ENCODE results near the gene XCL2.

XCL2 gene

GRCh38 chr1:168567568-168567967, 23.8 kb upstream of the XCL2 start:
- Histone ChIP-seq H3K36me3 (ENCODE audit: insufficient read depth, low read length) (no peaks in the 10 kb centered on the region), H3K4me3 (no peak overlapping the region), H3K9ac (ENCODE audit: insufficient read length) (no peak overlapping the region), H3K9me3 (ENCODE audit: low read depth, low read length) (no peaks in the 10 kb centered on the region), H3K27ac (no peak overlapping the region)
- TF ChIP-seq POLR2AphosphoS5 (IDR thresholded peaks at IDR 0.05; ENCODE audit: borderline replicate concordance, low read depth, low read length) (no peak), FOXP2 (optimal IDR thresholded peaks at IDR 0.05; ENCODE audit: control extremely low read depth, extremely low read length, insufficient read depth) (no peak)
- DNase-seq (ENCODE audit: low read depth, low spot score): no peak

GRCh38 chr1:168567007-168567406, 23.2 kb upstream of the XCL2 start:
- TF ChIP-seq EZH2 (IDR thresholded peaks at IDR 0.05): no peak
- no peak for TF ChIP-seq POLR2AphosphoS5 (IDR thresholded peaks at IDR 0.05; ENCODE audit: borderline replicate concordance, low read depth, low read length)
- no peak for TF ChIP-seq FOXP2 (optimal IDR thresholded peaks at IDR 0.05; ENCODE audit: control extremely low read depth, extremely low read length, insufficient read depth)
- Histone ChIP-seq H3K9ac (ENCODE audit: insufficient read length) (no peak overlapping the region), H3K36me3 (ENCODE audit: insufficient read depth, low read length) (no peaks in the 10 kb centered on the region), H3K4me3 (no peak overlapping the region), H3K27ac (no peak overlapping the region), H3K9me3 (ENCODE audit: low read depth, low read length) (no peaks in the 10 kb centered on the region)
- DNase-seq (ENCODE audit: low read depth, low spot score): no peak

- Histone ChIP-seq H3K27ac (no peak overlapping the region), H3K9me3 (ENCODE audit: low read depth, low read length) (no peaks in the 10 kb centered on the region), H3K4me3 (no peak overlapping the region), H3K36me3 (ENCODE audit: insufficient read depth, low read length) (no peaks in the 10 kb centered on the region), H3K9ac (ENCODE audit: insufficient read length) (no peak overlapping the region)
- TF ChIP-seq EZH2 (IDR thresholded peaks at IDR 0.05) (no peak), POLR2AphosphoS5 (IDR thresholded peaks at IDR 0.05; ENCODE audit: borderline replicate concordance, low read depth, low read length) (no peak), FOXP2 (optimal IDR thresholded peaks at IDR 0.05; ENCODE audit: control extremely low read depth, extremely low read length, insufficient read depth) (no peak)
- no peak for DNase-seq (ENCODE audit: low read depth, low spot score)
Observed at GRCh38 chr1:168565825-168566224, 22.0 kb upstream of the XCL2 start.

- no peaks in the 10 kb centered on the region for H3K9me3 ChIP-seq (ENCODE audit: low read depth, low read length)
- TF ChIP-seq EZH2 (IDR thresholded peaks at IDR 0.05) (no peak), FOXP2 (optimal IDR thresholded peaks at IDR 0.05; ENCODE audit: control extremely low read depth, extremely low read length, insufficient read depth) (no peak), POLR2AphosphoS5 (IDR thresholded peaks at IDR 0.05; ENCODE audit: borderline replicate concordance, low read depth, low read length) (no peak)
- H3K36me3 ChIP-seq (ENCODE audit: insufficient read depth, low read length): no peaks in the 10 kb centered on the region
- H3K9ac ChIP-seq (ENCODE audit: insufficient read length): no peak overlapping the region
- no peak overlapping the region for H3K4me3 ChIP-seq
- DNase-seq (ENCODE audit: low read depth, low spot score): no peak
- H3K27ac ChIP-seq: no peak overlapping the region
Observed at GRCh38 chr1:168561989-168562388, 18.2 kb upstream of the XCL2 start.

- H3K9ac ChIP-seq (ENCODE audit: insufficient read length): no peak overlapping the region
- DNase-seq (ENCODE audit: low read depth, low spot score): no peak
- TF ChIP-seq POLR2AphosphoS5 (IDR thresholded peaks at IDR 0.05; ENCODE audit: borderline replicate concordance, low read depth, low read length) (no peak), EZH2 (IDR thresholded peaks at IDR 0.05) (no peak), FOXP2 (optimal IDR thresholded peaks at IDR 0.05; ENCODE audit: control extremely low read depth, extremely low read length, insufficient read depth) (no peak)
- no peaks in the 10 kb centered on the region for H3K36me3 ChIP-seq (ENCODE audit: insufficient read depth, low read length)
- H3K9me3 ChIP-seq (ENCODE audit: low read depth, low read length): no peaks in the 10 kb centered on the region
- H3K27ac ChIP-seq: no peak overlapping the region
- H3K4me3 ChIP-seq: no peak overlapping the region
Observed at GRCh38 chr1:168560370-168560769, 16.6 kb upstream of the XCL2 start.

- no peak overlapping the region for H3K27ac ChIP-seq
- TF ChIP-seq FOXP2 (optimal IDR thresholded peaks at IDR 0.05; ENCODE audit: control extremely low read depth, extremely low read length, insufficient read depth) (no peak), POLR2AphosphoS5 (IDR thresholded peaks at IDR 0.05; ENCODE audit: borderline replicate concordance, low read depth, low read length) (no peak), EZH2 (IDR thresholded peaks at IDR 0.05) (no peak)
Observed at GRCh38 chr1:168556647-168557046, 12.8 kb upstream of the XCL2 start.

GRCh38 chr1:168555508-168556046, 11.8 kb upstream of the XCL2 start:
- no peak overlapping the region for H3K27ac ChIP-seq
- H3K9me3 ChIP-seq (ENCODE audit: low read depth, low read length): no peaks in the 10 kb centered on the region
- H3K36me3 ChIP-seq (ENCODE audit: insufficient read depth, low read length): no peaks in the 10 kb centered on the region
- no peak overlapping the region for H3K9ac ChIP-seq (ENCODE audit: insufficient read length)
- TF ChIP-seq POLR2AphosphoS5 (IDR thresholded peaks at IDR 0.05; ENCODE audit: borderline replicate concordance, low read depth, low read length) (no peak), EZH2 (IDR thresholded peaks at IDR 0.05) (no peak), FOXP2 (optimal IDR thresholded peaks at IDR 0.05; ENCODE audit: control extremely low read depth, extremely low read length, insufficient read depth) (no peak)
- no peak for DNase-seq (ENCODE audit: low read depth, low spot score)
- no peak overlapping the region for H3K4me3 ChIP-seq

More at GRCh38 chr1:168556647-168557046, 12.8 kb upstream of the XCL2 start:
- H3K36me3 ChIP-seq (ENCODE audit: insufficient read depth, low read length): no peaks in the 10 kb centered on the region
- no peaks in the 10 kb centered on the region for H3K9me3 ChIP-seq (ENCODE audit: low read depth, low read length)
- H3K9ac ChIP-seq (ENCODE audit: insufficient read length): no peak overlapping the region
- no peak for DNase-seq (ENCODE audit: low read depth, low spot score)
- H3K4me3 ChIP-seq: no peak overlapping the region

GRCh38 chr1:168554603-168555483, 11.0 kb upstream of the XCL2 start:
- Histone ChIP-seq H3K4me3 (no peak overlapping the region), H3K27ac (no peak overlapping the region), H3K9me3 (ENCODE audit: low read depth, low read length) (no peaks in the 10 kb centered on the region), H3K36me3 (ENCODE audit: insufficient read depth, low read length) (no peaks in the 10 kb centered on the region), H3K9ac (ENCODE audit: insufficient read length) (no peak overlapping the region)
- TF ChIP-seq FOXP2 (optimal IDR thresholded peaks at IDR 0.05; ENCODE audit: control extremely low read depth, extremely low read length, insufficient read depth): no peak
- no peak for TF ChIP-seq POLR2AphosphoS5 (IDR thresholded peaks at IDR 0.05; ENCODE audit: borderline replicate concordance, low read depth, low read length)
- TF ChIP-seq EZH2 (IDR thresholded peaks at IDR 0.05): no peak
- no peak for DNase-seq (ENCODE audit: low read depth, low spot score)
